Upper lobe of left lung (tissue), 6 donors: ENCODE results near the gene FAF1. TPM values are rescaled to one million over a fixed set of nuclear protein-coding genes. Genes with fewer than 3 reads are reported as not detected.

ENCODE experiments used
- ATAC-seq, 2 donors: fragments of 200-7000 bp; cut with Tn5 transposase; one replicate each; pipeline ENCODE4 v1.9.1; 2022; ENCODE audit warnings: mild to moderate bottlenecking in 2 of 2, moderate library complexity in 2 of 2; ENCODE audit not compliant: low FRiP score in 2 of 2
- DNase-seq, 2 donors: peaks; one replicate each; pipeline ENCODE4 v3.0.0-alpha.2; 2019 to 2020
- H3K27ac ChIP-seq, 4 donors: fragments of 200-600 bp; sonication (generic); one replicate each; pipeline ENCODE4 v1.5.1; 2016 to 2019
- H3K27me3 ChIP-seq, 4 donors: fragments of 200-600 bp; sonication (generic); one replicate each; pipeline ENCODE4 v1.5.1; 2017 to 2019
- H3K36me3 ChIP-seq, 4 donors: fragments of 200-600 bp; sonication (generic); one replicate each; pipeline ENCODE4 v1.5.1; 2016 to 2019
- H3K4me1 ChIP-seq, 4 donors: fragments of 200-600 bp; sonication (generic); one replicate each; pipeline ENCODE4 v1.5.1; 2018 to 2019
- H3K4me3 ChIP-seq, 4 donors: fragments of 200-600 bp; sonication (generic); one replicate each; pipeline ENCODE4 v1.5.1; 2017 to 2019; ENCODE audit warnings: mild to moderate bottlenecking in 2 of 4, moderate library complexity in 1 of 4
- H3K9me3 ChIP-seq, 4 donors: fragments of 200-600 bp; sonication (generic); one replicate each; pipeline ENCODE4 v1.5.1; 2018 to 2019
- EP300 ChIP-seq, 4 donors: sonication (generic); formaldehyde crosslinking; IDR thresholded peaks; one replicate each; pipeline ENCODE4 v1.5.1; 2017; ENCODE audit warnings: antibody characterized with exemption in 4 of 4, control low read depth in 2 of 4
- POLR2A ChIP-seq, 4 donors: fragments of 450-650 bp; IDR thresholded peaks; one replicate each; pipeline ENCODE4 v1.5.1; 2016 to 2017; ENCODE audit warnings: antibody characterized with exemption in 4 of 4, mild to moderate bottlenecking in 2 of 4
- POLR2AphosphoS5 ChIP-seq, 2 donors: sonication (generic); formaldehyde crosslinking; IDR thresholded peaks; one replicate each; pipeline ENCODE4 v1.5.1; 2017; ENCODE audit warnings: antibody characterized with exemption in 2 of 2
- WGBS, 2 donors: methylation state at CpG; one replicate each; pipeline ENCODE4 v1.1.5; 2017 to 2018; 5-methylcytosine and 5-hydroxymethylcytosine counted together
- small RNA-seq, 4 donors: library from RNA; depleted of rRNA; stranded (forward); fragments of <200 nt; gene quantifications; one replicate each; pipeline ENCODE3, GENCODE V24; 2016
- total RNA-seq, 6 donors: library from RNA; depleted of rRNA in 4 of 6; stranded (reverse); fragments of >200 nt in 4 of 6; gene quantifications; one replicate each; pipeline versions ENCODE4 v1.1.0 to v1.2.1, GENCODE V29; 2016 to 2021
- TF ChIP-seq, protein P1 (sequence below), 6 experiments: fragments of 450-650 bp in 4 of 6; fragments of 200-600 bp in 2 of 6; sonication (generic) in 2 of 6; IDR thresholded peaks; one replicate each; pipeline ENCODE4 v1.5.1; 2016 to 2019; ENCODE audit warnings: antibody characterized with exemption in 6 of 6
- donor health status: DM: no; HTN: no; CAD: no; lungs with moderate emphysema.
- donor health status: DM: no; HTN: yes; CAD: no; lungs with severe emphysema.

FAF1 gene
- total RNA-seq, 6 donors from 2014 or later = 30.2 to 52.3 (median 35.0) TPM

- ATAC-seq = no peak
- TF ChIP-seq, protein P1, sequence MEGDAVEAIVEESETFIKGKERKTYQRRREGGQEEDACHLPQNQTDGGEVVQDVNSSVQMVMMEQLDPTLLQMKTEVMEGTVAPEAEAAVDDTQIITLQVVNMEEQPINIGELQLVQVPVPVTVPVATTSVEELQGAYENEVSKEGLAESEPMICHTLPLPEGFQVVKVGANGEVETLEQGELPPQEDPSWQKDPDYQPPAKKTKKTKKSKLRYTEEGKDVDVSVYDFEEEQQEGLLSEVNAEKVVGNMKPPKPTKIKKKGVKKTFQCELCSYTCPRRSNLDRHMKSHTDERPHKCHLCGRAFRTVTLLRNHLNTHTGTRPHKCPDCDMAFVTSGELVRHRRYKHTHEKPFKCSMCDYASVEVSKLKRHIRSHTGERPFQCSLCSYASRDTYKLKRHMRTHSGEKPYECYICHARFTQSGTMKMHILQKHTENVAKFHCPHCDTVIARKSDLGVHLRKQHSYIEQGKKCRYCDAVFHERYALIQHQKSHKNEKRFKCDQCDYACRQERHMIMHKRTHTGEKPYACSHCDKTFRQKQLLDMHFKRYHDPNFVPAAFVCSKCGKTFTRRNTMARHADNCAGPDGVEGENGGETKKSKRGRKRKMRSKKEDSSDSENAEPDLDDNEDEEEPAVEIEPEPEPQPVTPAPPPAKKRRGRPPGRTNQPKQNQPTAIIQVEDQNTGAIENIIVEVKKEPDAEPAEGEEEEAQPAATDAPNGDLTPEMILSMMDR (IDR thresholded peaks at IDR 0.05) = no peak
- TF ChIP-seq POLR2AphosphoS5 (IDR thresholded peaks at IDR 0.05) (no peak), POLR2A (IDR thresholded peaks at IDR 0.05) (no peak), EP300 (IDR thresholded peaks at IDR 0.05) (no peak)
- H3K4me1 ChIP-seq = no peaks in the 10 kb centered on the region
- H3K4me3 ChIP-seq = no peak overlapping the region
- no peak overlapping the region for H3K27ac ChIP-seq
- no peak for DNase-seq
- H3K9me3 ChIP-seq = peaks cover 0 to 5% (median 0%) of the 10 kb centered on the region in 4 donors
- H3K36me3 ChIP-seq = no peaks in the 10 kb centered on the region
- no peaks in the 10 kb centered on the region for H3K27me3 ChIP-seq
- 79 to 85% methylated on average over 4 of the region's 4 CpGs for WGBS, 2 donors
These were observed 554.3 kb downstream of the FAF1 start for GRCh38 chr1:50405814-50406213.

- no peak for DNase-seq
- Histone ChIP-seq H3K4me3 (no peak overlapping the region), H3K9me3 (peaks cover 0 to 4% (median 0%) of the 10 kb centered on the region in 4 donors), H3K4me1 (no peaks in the 10 kb centered on the region), H3K27me3 (no peaks in the 10 kb centered on the region), H3K36me3 (no peaks in the 10 kb centered on the region), H3K27ac (no peak overlapping the region)
- ATAC-seq = no peak
- TF ChIP-seq EP300 (IDR thresholded peaks at IDR 0.05) (no peak), POLR2AphosphoS5 (IDR thresholded peaks at IDR 0.05) (no peak), POLR2A (IDR thresholded peaks at IDR 0.05) (no peak)
- TF ChIP-seq, protein P1 (IDR thresholded peaks at IDR 0.05) = no peak
- WGBS, 2 donors = 62 to 74% methylated on average over 2 of the region's 2 CpGs
These were observed 566.4 kb downstream of the FAF1 start for GRCh38 chr1:50393522-50394120.

Small RNA genes lying within 50 kb of the gene (small RNA-seq; reads per million reads assigned to genes)
- 0 reads per million in 4 donors for gene RNU6-1026P

Other genes starting within 250 kb of the FAF1 start
- 10 to 100 TPM in 2 of 6 donors, 1 to 10 TPM in 4; 2.1 to 12.7 (median 8.2) TPM for gene CDKN2C, start 10.0 kb upstream of the FAF1 start, total RNA-seq
- not detected for gene C1orf185, start 142.0 kb upstream of the FAF1 start, total RNA-seq